Inflammatory macrophage treated with lipopolysaccharide for 4 hours (primary cell): ENCODE measurements around the gene DNAJC13.

Experiments used
- DNase-seq: peaks from one replicate; pipeline ENCODE4 v3.0.0-alpha.2; 2020

Gene DNAJC13

GRCh38 chr3:132499071-132499470, 81.8 kb downstream of the DNAJC13 start:
- no peak for DNase-seq

- DNase-seq, result no peak
Observed at GRCh38 chr3:132503559-132503958, 86.3 kb downstream of the DNAJC13 start.

GRCh38 chr3:132504375-132504933, 87.2 kb downstream of the DNAJC13 start:
- no peak for DNase-seq

- no peak for DNase-seq
Observed at GRCh38 chr3:132507657-132508056, 90.4 kb downstream of the DNAJC13 start.

GRCh38 chr3:132509096-132509495, 91.8 kb downstream of the DNAJC13 start:
- no peak for DNase-seq

- DNase-seq, result no peak
Observed at GRCh38 chr3:132509506-132509905, 92.2 kb downstream of the DNAJC13 start.

GRCh38 chr3:132513057-132513456, 95.8 kb downstream of the DNAJC13 start:
- no peak for DNase-seq

GRCh38 chr3:132517311-132517710, 100.0 kb downstream of the DNAJC13 start:
- DNase-seq, result no peak

- DNase-seq, result no peak
Observed at GRCh38 chr3:132519914-132520313, 102.6 kb downstream of the DNAJC13 start.

- DNase-seq, result no peak
Observed at GRCh38 chr3:132521901-132522300, 104.6 kb downstream of the DNAJC13 start.

- no peak for DNase-seq
Observed at GRCh38 chr3:132522353-132522752, 105.1 kb downstream of the DNAJC13 start.

GRCh38 chr3:132530624-132531023, 113.3 kb downstream of the DNAJC13 start:
- DNase-seq, result no peak

- DNase-seq, result peak; percentile 55
Observed at GRCh38 chr3:132535575-132536441, 118.5 kb downstream of the DNAJC13 start.

- no peak for DNase-seq
Observed at GRCh38 chr3:132536442-132537153, 119.3 kb downstream of the DNAJC13 start.

- DNase-seq, result no peak
Observed at GRCh38 chr3:132537297-132537696, 120.0 kb downstream of the DNAJC13 start.

GRCh38 chr3:132538072-132538471, 120.8 kb downstream of the DNAJC13 start:
- no peak for DNase-seq

- DNase-seq, result no peak
Observed at GRCh38 chr3:132539681-132540080, 122.4 kb downstream of the DNAJC13 start.

- peak; percentile 28 for DNase-seq
Observed at GRCh38 chr3:132542577-132542976, 125.3 kb downstream of the DNAJC13 start.

GRCh38 chr3:132543011-132543739, 125.9 kb downstream of the DNAJC13 start:
- DNase-seq, result peak; percentile 90

GRCh38 chr3:132544130-132544529, 126.8 kb downstream of the DNAJC13 start:
- DNase-seq, result no peak

- peak; percentile 86 for DNase-seq
Observed at GRCh38 chr3:132545471-132545870, 128.2 kb downstream of the DNAJC13 start.

GRCh38 chr3:132549169-132549568, 131.9 kb downstream of the DNAJC13 start:
- no peak for DNase-seq
